ENCODE data around the gene VPS13D.
"Not testable (repeated sequence)": the region's sequence is repeated elsewhere in the genome, so short reads cannot be mapped to it uniquely, and the experiment has no call there.

- TF ChIP-seq, protein P1, sequence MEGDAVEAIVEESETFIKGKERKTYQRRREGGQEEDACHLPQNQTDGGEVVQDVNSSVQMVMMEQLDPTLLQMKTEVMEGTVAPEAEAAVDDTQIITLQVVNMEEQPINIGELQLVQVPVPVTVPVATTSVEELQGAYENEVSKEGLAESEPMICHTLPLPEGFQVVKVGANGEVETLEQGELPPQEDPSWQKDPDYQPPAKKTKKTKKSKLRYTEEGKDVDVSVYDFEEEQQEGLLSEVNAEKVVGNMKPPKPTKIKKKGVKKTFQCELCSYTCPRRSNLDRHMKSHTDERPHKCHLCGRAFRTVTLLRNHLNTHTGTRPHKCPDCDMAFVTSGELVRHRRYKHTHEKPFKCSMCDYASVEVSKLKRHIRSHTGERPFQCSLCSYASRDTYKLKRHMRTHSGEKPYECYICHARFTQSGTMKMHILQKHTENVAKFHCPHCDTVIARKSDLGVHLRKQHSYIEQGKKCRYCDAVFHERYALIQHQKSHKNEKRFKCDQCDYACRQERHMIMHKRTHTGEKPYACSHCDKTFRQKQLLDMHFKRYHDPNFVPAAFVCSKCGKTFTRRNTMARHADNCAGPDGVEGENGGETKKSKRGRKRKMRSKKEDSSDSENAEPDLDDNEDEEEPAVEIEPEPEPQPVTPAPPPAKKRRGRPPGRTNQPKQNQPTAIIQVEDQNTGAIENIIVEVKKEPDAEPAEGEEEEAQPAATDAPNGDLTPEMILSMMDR (IDR thresholded peaks at IDR 0.05): not testable (repeated sequence)
- TF ChIP-seq POLR2A (IDR thresholded peaks at IDR 0.05); POLR2AphosphoS5 (IDR thresholded peaks at IDR 0.05; ENCODE audit: insufficient read depth in 1 of 2, low read depth in 1 of 2): not testable (repeated sequence)
These were observed 292.9 kb downstream of the VPS13D start for GRCh38 chr1:12522780-12523179.

All from vagina (tissue), 2 donors.